CD4-positive, alpha-beta T cell treated with Interleukin-12 subunit alpha and Interleukin-12 subunit beta, for 1 hour (primary cell): ENCODE results near the gene CCL22.
"Not testable (repeated sequence)": the region's sequence is repeated elsewhere in the genome, so short reads cannot be mapped to it uniquely, and the experiment has no call there.

Source experiments
- DNase-seq: peaks from one replicate; pipeline ENCODE4 v3.0.0-alpha.2; 2020

The CCL22 gene

DNA sequence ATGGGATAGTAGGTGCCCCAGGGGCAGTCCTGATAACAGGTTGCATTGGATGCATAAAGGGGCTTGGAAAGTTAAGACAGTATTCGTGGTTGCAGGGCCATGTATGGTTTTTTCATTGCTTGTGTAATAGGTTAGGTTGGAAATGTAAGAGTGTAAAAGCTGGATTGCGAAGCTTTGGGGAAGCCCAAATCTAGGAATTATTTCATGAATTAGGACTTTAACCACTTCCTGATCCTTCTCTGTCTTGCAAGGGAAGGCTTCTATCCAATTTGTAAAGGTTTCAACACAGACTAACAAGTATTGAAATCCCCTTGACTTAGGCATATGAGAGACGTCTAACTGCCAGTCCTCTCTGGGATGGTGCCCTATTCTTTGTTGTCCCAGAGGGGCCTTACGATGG is 38.2 kb downstream of the CCL22 start:
- DNase-seq = no peak

GRCh38 chr16:57397493-57397892 is 38.9 kb downstream of the CCL22 start:
- not testable (repeated sequence) for DNase-seq

DNA sequence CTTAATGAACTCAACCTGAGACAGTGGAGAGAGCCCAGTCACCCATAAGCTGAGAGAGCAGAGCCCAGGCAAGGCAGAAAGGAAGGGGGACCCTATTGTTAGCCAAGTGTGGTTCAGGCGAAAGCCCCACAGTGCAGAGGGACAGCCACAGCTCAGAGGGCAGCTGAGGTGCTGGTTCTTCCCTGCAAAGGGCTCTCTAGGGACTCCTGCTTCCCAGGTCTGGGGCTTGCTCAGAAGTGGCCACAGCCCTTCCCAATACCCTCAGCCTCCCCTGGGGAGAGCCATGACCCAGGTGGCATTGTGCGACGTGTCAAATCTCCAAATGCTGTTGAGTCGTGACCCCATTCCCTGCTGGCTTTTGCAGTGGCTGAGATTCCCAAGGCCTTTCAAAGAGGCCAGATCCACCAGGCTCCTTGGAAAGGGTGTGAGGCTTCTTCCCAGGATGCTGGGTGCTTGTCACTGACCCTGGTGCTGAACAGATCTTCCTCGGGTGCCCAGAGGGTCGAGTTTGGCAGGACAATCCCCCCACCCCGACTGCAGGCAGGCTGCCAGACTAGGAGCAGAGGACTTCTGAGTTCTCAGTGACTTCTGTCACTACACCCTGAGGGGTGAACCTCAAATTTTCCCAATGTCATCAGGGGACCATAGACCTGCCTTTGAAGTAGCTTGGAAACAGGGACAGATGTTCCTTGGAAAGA is 43.5 kb downstream of the CCL22 start:
- no peak for DNase-seq

DNA sequence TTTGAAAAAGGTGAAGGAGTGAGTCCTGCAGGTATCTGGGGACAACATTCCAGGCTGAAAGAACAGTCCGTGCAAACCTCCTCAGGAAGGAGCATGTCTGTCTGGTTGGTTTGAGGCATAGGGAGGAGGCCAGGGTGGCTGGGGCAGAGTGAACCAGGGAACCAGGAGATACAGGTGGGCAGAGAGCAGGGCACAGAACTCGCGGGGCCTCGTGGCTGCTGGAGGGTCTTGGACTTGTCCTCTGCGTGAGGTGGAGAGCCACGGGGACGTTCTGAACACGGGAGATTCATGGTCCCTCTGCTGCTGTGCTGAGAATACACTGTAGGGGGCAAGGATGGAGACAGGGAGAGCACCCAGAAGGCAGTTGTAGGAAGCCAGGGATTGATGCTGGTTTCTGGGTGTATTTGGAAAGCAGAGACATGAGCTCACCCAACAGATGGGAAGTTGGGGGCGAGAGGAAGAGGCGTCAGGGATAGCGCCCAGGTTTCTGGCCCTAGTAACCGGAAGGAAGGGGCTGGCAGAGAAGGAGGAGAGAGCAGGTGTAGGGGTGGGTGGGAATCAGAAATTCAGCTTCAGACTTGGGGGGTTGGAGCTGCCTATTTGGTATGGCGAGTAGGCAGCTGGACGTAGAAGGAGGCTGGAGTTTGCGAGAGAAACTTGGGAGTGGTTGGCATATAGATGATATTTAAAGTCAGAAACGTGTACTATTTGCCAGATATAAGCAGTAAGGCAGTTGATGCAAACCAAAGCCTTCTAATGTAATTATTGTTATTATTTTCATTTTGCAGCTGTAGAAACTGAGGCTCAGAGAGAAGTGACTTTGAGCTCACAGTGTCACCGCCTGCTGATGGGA is 45.6 kb downstream of the CCL22 start, which contains the start of gene CCL17:
TSS of gene CCL17 (plus strand) at position 803 of the 853 bp plus-strand sequence. CDS start 9,166 bp downstream, outside the sequence.
- no peak for DNase-seq

DNA sequence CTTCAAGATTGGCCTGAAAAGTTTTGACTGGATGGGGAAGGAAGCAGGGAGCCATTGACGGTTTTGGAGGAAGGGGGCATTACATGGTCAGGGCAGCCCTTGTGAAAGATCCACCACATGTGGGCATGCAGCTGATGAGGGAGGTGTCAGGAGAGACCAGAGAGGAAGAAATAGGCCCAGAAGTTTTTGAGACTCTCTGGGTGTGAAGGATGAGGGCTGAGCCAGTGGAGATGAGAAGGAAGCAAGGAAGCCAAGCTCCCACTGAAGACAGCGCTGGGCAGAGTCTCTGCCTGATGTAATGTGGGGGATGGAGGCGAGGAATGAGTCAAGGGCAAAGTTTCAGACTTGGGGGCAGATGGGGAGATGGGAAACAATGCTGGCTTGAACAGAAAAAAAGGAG is 46.5 kb downstream of the CCL22 start:
- no peak for DNase-seq

DNA sequence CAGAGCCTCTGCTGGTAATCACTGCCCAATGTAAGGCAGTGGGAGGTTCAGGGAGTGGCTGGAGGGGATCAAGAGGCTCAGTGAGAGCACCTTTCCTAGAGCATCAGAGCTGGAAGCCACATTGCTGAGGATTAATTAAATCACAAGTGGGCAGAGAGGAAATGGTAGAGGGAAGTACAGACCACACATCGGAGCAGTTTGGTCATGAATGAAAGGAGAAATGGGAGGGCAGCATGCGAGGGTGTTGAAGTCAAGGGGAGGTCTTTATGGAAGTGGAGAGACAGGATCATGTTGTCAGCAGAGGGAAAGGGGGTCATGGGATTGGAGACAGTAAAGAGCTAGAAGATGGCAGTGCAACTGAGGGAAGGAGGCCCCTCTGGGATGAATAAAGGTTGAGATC is 48.3 kb downstream of the CCL22 start:
- no peak for DNase-seq

GRCh38 chr16:57407521-57408353 is 49.2 kb downstream of the CCL22 start:
- no peak for DNase-seq

- DNase-seq = no peak
These were observed 50.5 kb downstream of the CCL22 start for GRCh38 chr16:57409065-57409464.

- DNase-seq = no peak
These were observed 51.4 kb downstream of the CCL22 start for GRCh38 chr16:57409870-57410587.

DNA sequence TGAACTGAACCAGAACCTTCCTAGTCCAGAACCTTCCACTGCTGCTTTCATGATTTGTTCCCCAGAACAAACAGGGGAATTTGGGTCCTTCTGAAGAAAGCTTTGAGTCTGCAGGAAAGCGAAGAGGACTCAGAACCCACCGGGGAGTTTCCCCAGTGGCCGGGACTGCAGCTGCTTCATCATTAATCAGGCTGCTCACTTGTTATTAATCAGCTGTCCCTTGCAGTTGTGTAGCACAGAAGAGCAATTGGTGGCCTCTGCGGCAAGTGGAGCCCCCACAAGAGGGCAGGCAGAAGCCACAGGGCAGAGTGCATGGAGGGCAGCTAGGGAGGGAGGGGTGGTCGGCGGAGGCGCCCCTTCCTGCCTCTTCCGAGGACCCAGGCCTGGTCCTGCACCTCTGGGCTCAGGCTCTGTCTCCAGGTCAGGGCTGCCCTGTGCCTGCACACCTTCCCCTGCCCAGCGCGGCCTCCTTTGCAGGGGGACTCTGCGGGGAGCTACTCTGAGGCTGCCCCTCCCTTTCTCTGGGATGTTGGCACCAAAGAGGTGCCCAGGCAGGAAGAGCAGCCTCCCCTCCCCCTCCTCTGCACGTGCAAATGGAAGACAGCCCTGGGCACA is 52.9 kb downstream of the CCL22 start:
- DNase-seq = no peak

DNA sequence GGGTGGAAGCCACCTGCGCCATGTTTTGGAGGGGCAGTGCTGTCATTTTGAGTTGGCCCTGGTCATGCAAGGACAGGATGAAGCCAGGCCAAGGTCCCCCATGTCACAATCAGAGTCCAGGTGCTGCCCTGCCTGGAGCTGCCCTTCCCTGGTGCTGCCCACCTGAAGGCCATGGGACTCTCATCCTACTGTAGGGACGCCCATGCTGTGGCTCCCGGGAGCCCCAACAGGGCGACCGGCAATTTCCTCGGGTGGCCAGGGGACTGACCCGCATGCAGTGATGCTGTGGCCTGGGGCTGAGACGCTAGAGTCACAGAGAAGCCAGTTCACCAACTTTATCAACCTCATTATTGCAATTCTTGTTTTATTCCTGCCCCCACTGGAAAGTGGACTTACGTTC is 54.0 kb downstream of the CCL22 start:
- no peak for DNase-seq

DNA sequence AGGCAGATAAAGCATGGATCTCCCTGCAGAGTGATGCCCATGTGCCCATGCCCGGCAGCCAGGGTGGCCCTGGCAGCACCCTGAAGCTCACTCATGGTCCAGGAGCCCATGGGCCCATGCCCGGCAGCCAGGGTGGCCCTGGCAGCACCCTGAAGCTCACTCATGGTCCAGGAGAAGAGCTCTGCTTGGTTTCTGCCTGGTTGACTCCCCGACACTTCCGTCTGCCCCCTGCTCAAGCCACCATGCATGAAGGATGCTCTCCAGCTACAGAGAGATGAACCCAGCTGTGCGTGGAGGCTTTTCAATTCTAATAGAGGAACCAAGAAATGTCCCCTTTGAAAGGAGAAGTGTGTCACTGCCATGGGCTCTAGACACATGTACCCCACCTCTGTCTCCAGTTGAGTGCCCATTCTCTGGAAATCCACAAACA is 54.7 kb downstream of the CCL22 start:
- no peak for DNase-seq

DNA sequence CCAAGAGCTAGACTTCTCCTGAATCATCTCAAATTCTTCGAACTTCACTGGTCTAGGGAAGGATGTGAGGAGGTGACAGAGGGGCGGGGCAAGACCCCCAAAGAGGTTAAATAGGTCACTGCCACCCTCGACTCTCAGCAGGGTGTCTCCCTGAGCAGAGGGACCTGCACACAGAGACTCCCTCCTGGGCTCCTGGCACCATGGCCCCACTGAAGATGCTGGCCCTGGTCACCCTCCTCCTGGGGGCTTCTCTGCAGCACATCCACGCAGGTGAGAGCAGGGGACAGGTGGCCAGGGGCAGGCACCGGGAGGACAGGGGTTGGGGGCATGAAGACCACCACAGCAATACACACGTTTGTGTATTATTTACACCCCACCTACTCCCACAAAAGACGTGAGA is 55.1 kb downstream of the CCL22 start:
- DNase-seq = no peak
